ENCODE measurements around the gene TMEM131L. TPM values are rescaled to one million over a fixed set of nuclear protein-coding genes. Genes with fewer than 3 reads are reported as not detected.

Gene TMEM131L
- polyA plus RNA-seq, 3 donors = 11.2 to 58.3 (median 26.0) TPM

DNA sequence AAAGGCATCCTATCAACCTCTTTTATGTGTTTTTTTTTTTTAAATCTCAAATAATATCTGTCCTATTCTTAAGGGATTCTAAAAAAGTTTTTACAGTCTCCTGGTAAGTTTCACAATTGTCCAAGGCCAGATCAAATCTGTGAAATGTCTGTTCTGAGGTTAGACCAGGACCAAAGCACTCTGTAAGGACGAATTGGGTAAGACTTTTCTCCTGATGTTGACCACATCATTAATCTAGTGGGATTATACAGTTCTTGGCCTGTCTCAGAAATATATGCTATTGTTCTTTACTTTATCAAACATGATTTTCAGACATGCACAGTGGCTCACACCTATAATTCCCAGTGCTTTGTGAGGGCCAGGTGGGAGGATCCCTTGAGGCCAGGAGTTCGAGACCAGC, 45.8 kb upstream of the TMEM131L start:
- H3K27me3 Mint-ChIP-seq (ENCODE audit: low read depth in 3 of 3) = peaks cover 0 to 5% (median 2%) of the 10 kb centered on the region in 3 donors
- Histone ChIP-seq H3K79me2 (ENCODE audit: insufficient read depth, low read length) (no peaks in the 10 kb centered on the region), H3K9me3 (replicated peaks in 1 of 2; ENCODE audit: control insufficient read depth in 1 of 2, insufficient read depth in 1 of 2, low read length in 2 of 2) (no peaks in the 10 kb centered on the region), H3K27me3 (ENCODE audit: control insufficient read depth in 2 of 2, insufficient read depth in 2 of 2, low read length in 2 of 2) (no peaks in the 10 kb centered on the region), H3K27ac (ENCODE audit: low read depth in 1 of 2, low read length in 2 of 2) (no peak overlapping the region), H3K4me2 (replicated peaks; ENCODE audit: extremely low read depth, low read length, poor library complexity, severe bottlenecking) (no peak overlapping the region), H3K9ac (ENCODE audit: insufficient read depth, low read length, poor library complexity, severe bottlenecking) (no peak overlapping the region), H2AFZ (ENCODE audit: insufficient read depth, low read depth, low read length, poor library complexity, severe bottlenecking) (no peak overlapping the region), H3K4me3 (replicated peaks in 1 of 3; ENCODE audit: low read depth in 2 of 3, low read length in 3 of 3) (no peak overlapping the region), H4K20me1 (ENCODE audit: insufficient read depth, low read length) (no peaks in the 10 kb centered on the region), H3K4me1 (ENCODE audit: control insufficient read depth in 1 of 2, insufficient read depth in 2 of 2, low read length in 2 of 2) (no peaks in the 10 kb centered on the region), H3K36me3 (replicated peaks in 1 of 2; ENCODE audit: control insufficient read depth in 1 of 2, insufficient read depth in 2 of 2, low read length in 2 of 2) (no peaks in the 10 kb centered on the region)
- H3K27ac Mint-ChIP-seq = no peak overlapping the region
- intact Hi-C loops (cut with micrococcal nuclease) = no loop called here
- H3K36me3 Mint-ChIP-seq = peaks cover 0 to 7% of the 10 kb centered on the region in 2 donors
- DNase-seq = no peak
- peaks cover 0 to 2% (median 0%) of the 10 kb centered on the region in 7 donors for H3K9me3 Mint-ChIP-seq
- peaks cover 2% of the 10 kb centered on the region for H3K4me1 Mint-ChIP-seq
- 100% methylated on average over 1 of the region's 2 CpGs for WGBS (ENCODE audit: insufficient coverage)
- TF ChIP-seq, protein P1, sequence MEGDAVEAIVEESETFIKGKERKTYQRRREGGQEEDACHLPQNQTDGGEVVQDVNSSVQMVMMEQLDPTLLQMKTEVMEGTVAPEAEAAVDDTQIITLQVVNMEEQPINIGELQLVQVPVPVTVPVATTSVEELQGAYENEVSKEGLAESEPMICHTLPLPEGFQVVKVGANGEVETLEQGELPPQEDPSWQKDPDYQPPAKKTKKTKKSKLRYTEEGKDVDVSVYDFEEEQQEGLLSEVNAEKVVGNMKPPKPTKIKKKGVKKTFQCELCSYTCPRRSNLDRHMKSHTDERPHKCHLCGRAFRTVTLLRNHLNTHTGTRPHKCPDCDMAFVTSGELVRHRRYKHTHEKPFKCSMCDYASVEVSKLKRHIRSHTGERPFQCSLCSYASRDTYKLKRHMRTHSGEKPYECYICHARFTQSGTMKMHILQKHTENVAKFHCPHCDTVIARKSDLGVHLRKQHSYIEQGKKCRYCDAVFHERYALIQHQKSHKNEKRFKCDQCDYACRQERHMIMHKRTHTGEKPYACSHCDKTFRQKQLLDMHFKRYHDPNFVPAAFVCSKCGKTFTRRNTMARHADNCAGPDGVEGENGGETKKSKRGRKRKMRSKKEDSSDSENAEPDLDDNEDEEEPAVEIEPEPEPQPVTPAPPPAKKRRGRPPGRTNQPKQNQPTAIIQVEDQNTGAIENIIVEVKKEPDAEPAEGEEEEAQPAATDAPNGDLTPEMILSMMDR (IDR thresholded peaks at IDR 0.05) = no peak
- no peak overlapping the region for H3K4me3 Mint-ChIP-seq

DNA sequence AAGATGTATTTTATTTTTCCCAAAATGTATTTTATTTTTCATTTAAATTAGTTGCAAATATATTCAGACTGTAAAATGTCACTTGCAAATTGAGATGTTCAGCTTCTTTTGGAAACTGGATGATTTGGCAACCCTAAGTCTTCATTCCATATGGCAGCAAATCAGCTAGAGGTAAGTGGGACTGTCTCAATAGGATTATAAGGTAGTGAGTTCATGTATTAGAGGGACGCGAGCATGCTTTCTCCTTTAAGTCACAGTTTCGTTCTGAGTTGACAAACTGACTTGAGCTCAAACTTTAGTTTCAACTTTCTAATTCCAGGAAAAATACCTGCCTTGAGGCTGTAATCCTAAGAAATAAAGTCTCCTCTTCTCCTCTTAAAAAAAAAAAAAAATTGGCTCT, 44.2 kb upstream of the TMEM131L start:
- Mint-ChIP-seq H3K4me1 (peaks cover 2% of the 10 kb centered on the region), H3K9me3 (peaks cover 0 to 2% (median 0%) of the 10 kb centered on the region in 7 donors), H3K27me3 (ENCODE audit: low read depth in 3 of 3) (peaks cover 0 to 4% (median 2%) of the 10 kb centered on the region in 3 donors), H3K27ac (no peak overlapping the region), H3K36me3 (peaks cover 0 to 7% of the 10 kb centered on the region in 2 donors), H3K4me3 (no peak overlapping the region)
- Histone ChIP-seq H3K79me2 (ENCODE audit: insufficient read depth, low read length) (no peaks in the 10 kb centered on the region), H3K9ac (ENCODE audit: insufficient read depth, low read length, poor library complexity, severe bottlenecking) (no peak overlapping the region), H3K4me1 (ENCODE audit: control insufficient read depth in 1 of 2, insufficient read depth in 2 of 2, low read length in 2 of 2) (no peaks in the 10 kb centered on the region), H3K27ac (ENCODE audit: low read depth in 1 of 2, low read length in 2 of 2) (no peak overlapping the region), H3K4me3 (replicated peaks in 1 of 3; ENCODE audit: low read depth in 2 of 3, low read length in 3 of 3) (no peak overlapping the region), H3K9me3 (replicated peaks in 1 of 2; ENCODE audit: control insufficient read depth in 1 of 2, insufficient read depth in 1 of 2, low read length in 2 of 2) (no peaks in the 10 kb centered on the region), H3K4me2 (replicated peaks; ENCODE audit: extremely low read depth, low read length, poor library complexity, severe bottlenecking) (no peak overlapping the region), H3K27me3 (ENCODE audit: control insufficient read depth in 2 of 2, insufficient read depth in 2 of 2, low read length in 2 of 2) (no peaks in the 10 kb centered on the region), H3K36me3 (replicated peaks in 1 of 2; ENCODE audit: control insufficient read depth in 1 of 2, insufficient read depth in 2 of 2, low read length in 2 of 2) (no peaks in the 10 kb centered on the region), H4K20me1 (ENCODE audit: insufficient read depth, low read length) (no peaks in the 10 kb centered on the region), H2AFZ (ENCODE audit: insufficient read depth, low read depth, low read length, poor library complexity, severe bottlenecking) (no peak overlapping the region)
- no peak for DNase-seq
- WGBS (ENCODE audit: insufficient coverage) = no CpG with 5 or more reads among the region's 3 CpGs
- TF ChIP-seq, protein P1 (IDR thresholded peaks at IDR 0.05) = no peak
- intact Hi-C loops (cut with micrococcal nuclease) = no loop called here

Data from CD14-positive monocyte (primary cell).